Rectal smooth muscle tissue (tissue), 1 donor: ENCODE results near the gene C12orf57.

ENCODE experiments used
- H3K27ac ChIP-seq: one replicate; pipeline ENCODE4 v1.7.0; 2013; ENCODE audit warnings: low read depth, low read length, inconsistent platforms
- H3K27me3 ChIP-seq: one replicate; pipeline ENCODE4 v1.7.0; 2013; ENCODE audit warnings: low read length; ENCODE audit not compliant: control insufficient read depth, insufficient read depth
- H3K36me3 ChIP-seq: one replicate; pipeline ENCODE4 v1.7.0; 2013; ENCODE audit warnings: low read length; ENCODE audit not compliant: control insufficient read depth, insufficient read depth
- H3K4me1 ChIP-seq: one replicate; pipeline ENCODE4 v1.7.0; 2013; ENCODE audit warnings: low read length; ENCODE audit not compliant: control insufficient read depth, insufficient read depth
- H3K4me3 ChIP-seq: one replicate; pipeline ENCODE4 v1.7.0; 2013; ENCODE audit warnings: low read length
- H3K9ac ChIP-seq: one replicate; pipeline ENCODE4 v1.7.0; 2013; ENCODE audit warnings: low read length

Gene C12orf57

GRCh38 chr12:6923851-6924250 is 20.0 kb upstream of the C12orf57 start:
- Histone ChIP-seq H3K4me1 (peaks cover 26% of the 10 kb centered on the region), H3K36me3 (no peaks in the 10 kb centered on the region), H3K27me3 (no peaks in the 10 kb centered on the region), H3K27ac (peak overlapping the region; percentile 99), H3K9ac (no peak overlapping the region), H3K4me3 (no peak overlapping the region)

- Histone ChIP-seq H3K27me3 (no peaks in the 10 kb centered on the region), H3K36me3 (no peaks in the 10 kb centered on the region), H3K4me1 (peaks cover 36% of the 10 kb centered on the region), H3K27ac (peak overlapping the region; percentile 99), H3K9ac (peak overlapping the region; percentile 76), H3K4me3 (peak overlapping the region; percentile 52)
These were observed 18.6 kb upstream of the C12orf57 start for GRCh38 chr12:6925239-6925539.

GRCh38 chr12:6925540-6926279 is 18.1 kb upstream of the C12orf57 start:
- no peaks in the 10 kb centered on the region for H3K36me3 ChIP-seq

GRCh38 chr12:6927379-6928021 is 16.3 kb upstream of the C12orf57 start, which contains the start of gene ATN1:
Gene ATN1, plus strand, starts transcription at chr12:6927959. Its CDS starts 6,043 bp downstream, at chr12:6934002.
- H3K27ac ChIP-seq = peak within 1 kb of the TSS; percentile 99
- H3K9ac ChIP-seq = peak within 1 kb of the TSS; percentile 80
- peaks cover 44% of the 10 kb centered on the region for H3K4me1 ChIP-seq
- no peaks in the 10 kb centered on the region for H3K27me3 ChIP-seq
- H3K36me3 ChIP-seq = no peaks in the 10 kb centered on the region
- peak within 1 kb of the TSS; percentile 86 for H3K4me3 ChIP-seq

More at GRCh38 chr12:6925540-6926279, 18.1 kb upstream of the C12orf57 start:
- Histone ChIP-seq H3K27me3 (no peaks in the 10 kb centered on the region), H3K27ac (peak overlapping the region; percentile 99), H3K4me3 (peak overlapping the region; percentile 78), H3K9ac (peak overlapping the region; percentile 76), H3K4me1 (peaks cover 37% of the 10 kb centered on the region)

- peak overlapping the region; percentile 99 for H3K27ac ChIP-seq
- H3K4me1 ChIP-seq = peaks cover 49% of the 10 kb centered on the region
- peak overlapping the region; percentile 86 for H3K4me3 ChIP-seq
- H3K9ac ChIP-seq = peak overlapping the region; percentile 80
- H3K36me3 ChIP-seq = no peaks in the 10 kb centered on the region
- H3K27me3 ChIP-seq = no peaks in the 10 kb centered on the region
These were observed 15.7 kb upstream of the C12orf57 start for GRCh38 chr12:6928022-6928702.

GRCh38 chr12:6928703-6929407 is 15.0 kb upstream of the C12orf57 start:
- H3K4me1 ChIP-seq = peaks cover 48% of the 10 kb centered on the region
- H3K27ac ChIP-seq = peak overlapping the region; percentile 90
- no peaks in the 10 kb centered on the region for H3K36me3 ChIP-seq
- peak overlapping the region; percentile 80 for H3K9ac ChIP-seq
- peak overlapping the region; percentile 86 for H3K4me3 ChIP-seq
- H3K27me3 ChIP-seq = no peaks in the 10 kb centered on the region

GRCh38 chr12:6929466-6930452 is 14.1 kb upstream of the C12orf57 start:
- peak overlapping the region; percentile 80 for H3K9ac ChIP-seq
- H3K4me3 ChIP-seq = peak overlapping the region; percentile 86
- peak overlapping the region; percentile 90 for H3K27ac ChIP-seq
- peaks cover 39% of the 10 kb centered on the region for H3K4me1 ChIP-seq
- no peaks in the 10 kb centered on the region for H3K27me3 ChIP-seq
- H3K36me3 ChIP-seq = peaks cover 4% of the 10 kb centered on the region

- no peak overlapping the region for H3K4me3 ChIP-seq
- H3K27me3 ChIP-seq = no peaks in the 10 kb centered on the region
- peaks cover 23% of the 10 kb centered on the region for H3K4me1 ChIP-seq
- H3K27ac ChIP-seq = no peak overlapping the region
- H3K9ac ChIP-seq = no peak overlapping the region
- peaks cover 16% of the 10 kb centered on the region for H3K36me3 ChIP-seq
These were observed 11.1 kb upstream of the C12orf57 start for GRCh38 chr12:6932766-6933165.

GRCh38 chr12:6934110-6934509 is 9.7 kb upstream of the C12orf57 start:
- Histone ChIP-seq H3K4me1 (peaks cover 33% of the 10 kb centered on the region), H3K9ac (no peak overlapping the region), H3K27me3 (no peaks in the 10 kb centered on the region), H3K27ac (peak overlapping the region; percentile 4), H3K4me3 (no peak overlapping the region), H3K36me3 (peaks cover 18% of the 10 kb centered on the region)

- peaks cover 22% of the 10 kb centered on the region for H3K36me3 ChIP-seq
- no peak overlapping the region for H3K27ac ChIP-seq
- no peaks in the 10 kb centered on the region for H3K27me3 ChIP-seq
- peaks cover 25% of the 10 kb centered on the region for H3K4me1 ChIP-seq
- H3K4me3 ChIP-seq = no peak overlapping the region
- H3K9ac ChIP-seq = no peak overlapping the region
These were observed 8.2 kb upstream of the C12orf57 start for GRCh38 chr12:6935371-6936193.

GRCh38 chr12:6936194-6936635 is 7.6 kb upstream of the C12orf57 start:
- peaks cover 28% of the 10 kb centered on the region for H3K36me3 ChIP-seq
- no peaks in the 10 kb centered on the region for H3K27me3 ChIP-seq
- H3K27ac ChIP-seq = no peak overlapping the region
- H3K4me1 ChIP-seq = peaks cover 20% of the 10 kb centered on the region
- H3K4me3 ChIP-seq = no peak overlapping the region
- H3K9ac ChIP-seq = no peak overlapping the region
